HG02610 (cell line): ENCODE data around the gene MSANTD1.

Experiments used
- ATAC-seq: cut with Tn5 transposase; IDR thresholded peaks from one replicate; pipeline ENCODE4 v1.9.1; 2021; ENCODE audit warnings: mild to moderate bottlenecking, moderate library complexity; ENCODE audit not compliant: unreplicated experiment

Gene MSANTD1

DNA sequence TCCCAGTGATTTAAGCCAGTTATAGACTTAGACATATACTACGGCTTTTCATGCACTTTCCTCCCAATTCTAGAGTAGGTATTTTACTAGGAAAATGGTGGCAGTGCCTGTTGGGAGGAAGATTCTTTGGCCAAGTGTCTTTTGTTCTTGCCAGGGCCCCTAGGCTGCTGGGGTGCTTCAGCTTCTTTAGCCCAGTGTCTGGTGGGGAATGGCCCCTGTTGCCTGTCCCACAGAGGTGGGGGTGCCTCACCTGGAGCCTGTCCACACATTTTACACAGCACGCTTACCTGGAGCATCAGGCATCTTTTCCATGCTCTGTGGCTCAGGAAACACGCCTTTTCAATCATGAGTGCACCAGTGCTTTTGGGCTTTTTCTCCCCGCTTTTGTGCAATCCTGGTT is 33.2 kb upstream of the MSANTD1 start:
- no peak for ATAC-seq

DNA sequence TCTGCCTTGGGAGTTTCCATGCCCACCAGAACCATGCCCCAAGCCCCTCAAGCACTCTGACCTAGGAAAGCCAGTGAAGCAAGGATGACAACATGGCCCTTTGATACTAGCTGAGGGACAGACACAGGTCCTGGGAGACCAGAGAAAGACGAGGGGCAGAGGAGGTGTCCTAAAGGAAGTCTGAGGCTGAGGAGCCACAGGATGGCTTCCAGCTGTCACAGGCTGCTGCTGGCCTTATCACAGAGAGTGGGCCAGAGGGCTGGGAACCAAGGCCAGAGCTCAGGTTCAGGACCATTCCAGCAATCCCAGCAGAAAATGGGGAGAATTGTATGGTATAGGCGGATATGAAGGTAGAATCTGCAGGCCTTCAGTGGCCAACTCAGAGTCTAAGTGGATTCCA is 31.7 kb upstream of the MSANTD1 start:
- no peak for ATAC-seq

DNA sequence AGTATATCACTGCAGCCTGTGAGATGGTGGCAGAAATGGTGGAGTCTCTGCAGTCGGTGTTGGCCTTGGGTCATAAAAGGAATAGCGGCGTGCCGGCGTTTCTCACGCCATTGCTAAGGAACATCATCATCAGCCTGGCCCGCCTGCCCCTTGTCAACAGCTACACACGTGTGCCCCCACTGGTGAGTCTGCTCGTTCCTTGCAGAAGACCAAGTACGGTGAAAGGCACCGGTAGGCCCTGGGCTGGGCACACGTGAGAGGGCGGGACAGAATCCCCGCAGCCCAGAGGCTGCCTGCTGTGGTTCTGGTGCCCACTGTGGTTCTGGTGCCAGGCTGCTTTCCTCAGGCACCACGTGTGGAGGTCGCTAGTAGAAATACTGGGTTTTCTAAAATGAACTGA is 31.2 kb upstream of the MSANTD1 start:
- ATAC-seq: no peak

DNA sequence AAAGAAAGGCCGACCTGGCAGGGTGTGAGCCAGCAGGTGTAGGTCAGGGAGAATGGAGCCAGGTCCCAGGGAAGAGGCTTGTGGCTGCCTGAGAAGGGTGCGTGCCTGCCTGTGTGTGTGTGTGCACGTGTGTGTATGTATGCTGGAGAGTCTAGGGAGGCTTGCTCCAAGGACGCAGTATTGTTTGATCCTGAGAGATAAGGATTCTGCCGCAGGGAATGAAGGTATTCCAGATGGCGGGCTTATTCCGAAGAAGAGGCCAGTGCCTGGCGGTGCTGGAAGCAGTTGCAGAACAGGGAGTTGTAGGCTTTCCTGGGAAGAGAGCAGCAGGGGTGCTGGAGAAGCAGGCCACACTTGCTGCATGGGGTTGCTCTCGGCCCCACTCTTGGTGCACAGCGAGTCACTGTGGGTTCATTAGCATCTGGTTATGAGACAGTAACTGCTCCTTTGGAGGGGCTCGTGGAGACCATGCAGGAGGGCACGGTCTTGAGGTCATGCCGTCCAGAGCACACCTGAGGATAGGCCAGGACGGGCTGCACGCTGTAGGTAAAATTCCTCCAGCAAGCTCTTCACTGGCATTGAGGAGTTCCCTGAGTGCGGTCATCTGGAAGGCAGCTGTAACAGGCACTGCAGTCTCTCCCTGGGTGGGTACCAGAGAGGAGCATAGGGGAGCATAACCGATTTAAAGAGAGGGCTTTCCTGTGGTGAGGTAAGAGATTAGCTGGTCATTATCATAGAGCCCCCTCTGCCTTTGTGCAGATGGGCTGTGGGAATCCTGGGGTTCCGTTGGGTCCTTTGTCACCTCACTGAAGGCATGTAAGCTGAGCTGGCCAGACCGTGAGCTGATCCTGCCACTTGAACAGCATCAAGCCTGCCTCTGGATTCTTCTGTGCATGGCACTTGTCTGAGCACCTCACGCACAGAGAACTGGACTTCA is 29.9 kb upstream of the MSANTD1 start:
- ATAC-seq: no peak

DNA sequence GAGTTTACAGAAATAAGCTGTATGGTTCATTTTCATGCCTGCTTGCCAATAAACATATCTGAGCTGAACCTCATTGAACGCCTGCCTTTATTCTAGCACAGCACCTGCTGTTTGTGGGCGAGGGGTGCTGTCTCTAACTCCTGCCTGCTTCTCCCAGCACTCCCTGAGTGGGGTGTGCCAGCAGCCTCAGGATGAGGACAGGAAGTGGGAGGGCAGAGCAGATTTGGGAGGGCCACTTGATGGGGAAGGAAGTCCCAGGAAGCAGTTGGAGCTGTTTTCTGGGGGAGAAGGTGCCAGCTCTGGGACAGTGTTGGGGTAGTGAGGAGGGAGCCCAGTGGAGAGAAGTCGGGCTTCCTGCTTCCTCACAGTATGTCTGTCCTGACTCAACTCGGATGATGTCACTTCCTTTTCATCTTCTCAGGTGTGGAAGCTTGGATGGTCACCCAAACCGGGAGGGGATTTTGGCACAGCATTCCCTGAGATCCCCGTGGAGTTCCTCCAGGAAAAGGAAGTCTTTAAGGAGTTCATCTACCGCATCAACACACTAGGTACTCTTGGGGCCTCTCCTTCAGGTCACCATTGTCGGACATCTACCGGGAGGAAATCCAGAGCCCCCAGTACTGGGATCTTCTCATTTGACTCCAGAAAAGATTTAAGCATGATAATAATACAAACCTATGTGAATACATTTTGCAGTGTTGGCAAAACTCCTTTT is 29.0 kb upstream of the MSANTD1 start:
- ATAC-seq: no peak

DNA sequence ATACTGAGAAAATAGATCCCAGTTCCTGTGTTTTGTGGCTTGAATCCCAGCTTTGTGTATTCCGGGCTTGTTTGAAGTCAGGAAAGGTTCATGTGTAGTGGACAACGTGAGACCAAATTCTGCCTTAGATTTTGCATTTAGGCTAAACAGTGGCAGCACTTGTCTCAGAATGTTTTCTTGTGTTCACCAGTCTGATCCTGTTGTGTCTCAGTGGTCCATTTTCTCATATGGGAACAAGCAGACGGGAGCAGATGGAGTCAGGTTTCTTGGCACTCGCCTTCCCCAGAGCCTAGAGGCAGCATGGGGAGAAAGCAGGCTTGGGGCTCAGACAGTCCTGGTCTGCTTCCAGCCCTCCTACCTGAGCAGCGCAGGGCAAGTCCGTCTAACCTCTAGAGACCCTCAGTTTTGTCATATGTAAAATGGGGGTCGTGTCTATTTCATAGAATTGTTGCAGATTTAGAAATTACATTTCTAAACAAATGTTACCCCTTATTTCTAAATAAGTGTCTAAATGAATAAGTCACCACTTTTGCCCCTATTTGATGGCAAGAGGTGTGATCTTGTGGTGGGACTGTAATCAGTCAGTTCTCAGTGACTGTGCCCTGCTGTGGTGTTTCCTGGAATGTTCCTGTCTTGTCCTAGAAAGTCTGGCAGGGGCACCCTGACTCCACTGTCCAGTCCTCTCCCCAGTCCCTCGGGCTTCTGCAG is 28.3 kb upstream of the MSANTD1 start:
- ATAC-seq: no peak

DNA sequence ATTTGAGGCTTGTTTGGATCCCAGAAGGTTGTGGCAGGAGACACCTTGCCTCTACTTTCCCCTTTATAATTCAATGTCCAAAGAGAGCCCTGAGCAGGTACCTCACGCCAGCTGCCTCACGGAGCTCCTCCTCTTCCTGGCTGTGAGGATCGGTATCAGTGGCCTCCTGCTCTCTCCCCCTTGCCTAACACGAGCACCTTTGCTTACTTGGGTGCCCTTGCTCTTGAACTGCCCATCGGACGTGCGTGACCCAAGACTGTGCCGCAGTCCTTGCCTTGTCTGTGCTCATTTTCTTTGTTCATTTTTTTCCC is 27.8 kb upstream of the MSANTD1 start:
- ATAC-seq: no peak

DNA sequence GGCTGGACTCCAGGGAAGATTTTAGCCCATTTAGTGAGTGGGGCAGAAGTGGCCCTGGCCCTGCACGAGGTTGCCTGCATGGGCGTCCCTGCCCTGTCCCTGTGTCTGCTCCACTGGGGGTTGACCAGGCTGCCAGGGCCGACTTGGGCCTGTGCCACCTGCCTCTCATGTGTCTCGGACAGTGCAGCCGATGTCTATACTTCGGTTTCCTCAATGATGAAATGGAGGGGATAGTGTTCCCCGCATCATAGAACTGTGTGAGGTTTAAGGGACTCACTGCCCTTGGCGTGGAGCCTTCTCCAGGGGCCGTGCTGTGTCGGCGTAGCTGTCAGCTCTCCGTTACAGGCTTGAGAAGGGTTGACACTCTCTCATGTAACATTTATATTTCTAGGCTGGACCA is 27.0 kb upstream of the MSANTD1 start:
- ATAC-seq: no peak

DNA sequence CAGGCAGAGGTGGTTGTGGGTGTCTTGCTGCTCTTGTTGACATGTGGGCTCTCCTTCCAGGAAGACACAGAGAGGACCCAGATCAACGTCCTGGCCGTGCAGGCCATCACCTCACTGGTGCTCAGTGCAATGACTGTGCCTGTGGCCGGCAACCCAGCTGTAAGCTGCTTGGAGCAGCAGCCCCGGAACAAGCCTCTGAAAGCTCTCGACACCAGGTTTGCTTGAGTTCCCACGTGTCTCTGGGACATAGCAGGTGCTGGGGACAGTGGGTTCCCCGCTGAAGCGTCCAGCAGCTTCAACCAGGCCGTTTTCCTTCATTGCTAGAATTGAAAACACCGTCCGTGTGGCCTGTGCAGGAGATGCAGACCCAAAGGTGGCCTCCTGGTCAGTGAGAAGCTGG is 25.6 kb upstream of the MSANTD1 start:
- ATAC-seq: no peak

DNA sequence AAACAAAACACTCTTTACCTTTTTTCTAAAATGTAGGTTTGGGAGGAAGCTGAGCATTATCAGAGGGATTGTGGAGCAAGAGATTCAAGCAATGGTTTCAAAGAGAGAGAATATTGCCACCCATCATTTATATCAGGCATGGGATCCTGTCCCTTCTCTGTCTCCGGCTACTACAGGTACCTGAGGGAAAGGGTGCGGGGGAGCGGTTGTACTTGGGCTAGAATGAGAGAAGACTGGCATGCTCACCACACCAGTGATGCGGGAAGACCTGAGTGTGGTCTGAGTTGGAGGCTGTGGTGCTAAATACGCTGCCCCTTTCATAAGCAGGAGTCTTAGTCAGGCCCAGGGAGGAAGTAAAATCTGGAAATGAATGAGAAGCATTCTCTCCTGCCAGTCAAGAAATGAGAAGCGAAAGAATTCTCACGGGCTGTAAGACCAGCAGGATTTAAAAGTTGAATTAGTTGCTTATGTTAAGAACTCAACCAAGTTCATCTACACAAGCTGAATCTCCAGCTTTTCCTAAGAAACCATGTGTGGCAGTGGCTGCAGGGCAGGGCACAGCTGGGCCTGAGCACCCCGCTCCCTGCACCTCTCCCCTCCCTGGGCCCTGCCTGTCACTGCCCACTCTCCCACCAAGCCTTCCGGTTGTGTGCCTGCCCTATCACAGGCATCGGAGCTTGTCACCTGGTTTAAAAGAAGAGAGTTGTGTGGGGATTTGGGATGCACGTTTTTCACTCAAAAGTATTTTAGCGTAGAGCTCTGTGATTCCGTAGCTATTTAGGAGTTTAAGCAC is 24.8 kb upstream of the MSANTD1 start:
- no peak for ATAC-seq

DNA sequence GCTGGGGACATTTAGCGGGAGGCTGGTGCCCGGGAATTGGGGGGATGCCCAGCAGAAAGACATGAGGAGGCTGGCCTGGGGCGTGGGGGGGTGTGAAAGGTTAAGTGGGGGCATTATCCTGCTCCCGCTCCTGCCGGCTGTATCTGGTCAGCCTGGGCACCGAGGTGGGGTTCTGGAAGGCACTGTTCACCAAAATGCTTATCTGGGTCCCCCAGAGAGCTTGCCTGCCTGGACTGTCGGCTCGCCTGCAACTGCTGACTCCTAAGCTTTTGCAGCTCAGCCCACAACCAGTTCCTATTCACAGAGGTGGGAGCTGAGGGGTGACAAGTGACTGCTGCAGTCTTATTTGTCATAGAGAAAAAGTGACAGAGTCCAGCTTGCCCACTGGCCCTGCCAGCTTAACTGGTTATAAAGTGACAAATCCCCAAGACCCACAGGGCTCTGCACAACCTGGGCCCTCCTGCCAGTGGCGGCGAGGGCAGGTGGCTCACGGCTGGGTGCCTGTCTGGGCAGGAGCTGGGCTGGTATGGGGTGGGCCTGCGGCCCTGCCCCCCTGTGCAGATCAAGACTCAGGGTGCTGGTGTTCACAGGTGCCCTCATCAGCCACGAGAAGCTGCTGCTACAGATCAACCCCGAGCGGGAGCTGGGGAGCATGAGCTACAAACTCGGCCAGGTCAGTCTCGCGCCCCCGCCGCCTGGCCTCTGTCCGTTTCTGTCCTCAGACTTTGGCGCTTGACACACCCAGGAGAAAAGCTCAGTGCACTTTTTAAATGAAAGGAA is 23.7 kb upstream of the MSANTD1 start:
- ATAC-seq: no peak

DNA sequence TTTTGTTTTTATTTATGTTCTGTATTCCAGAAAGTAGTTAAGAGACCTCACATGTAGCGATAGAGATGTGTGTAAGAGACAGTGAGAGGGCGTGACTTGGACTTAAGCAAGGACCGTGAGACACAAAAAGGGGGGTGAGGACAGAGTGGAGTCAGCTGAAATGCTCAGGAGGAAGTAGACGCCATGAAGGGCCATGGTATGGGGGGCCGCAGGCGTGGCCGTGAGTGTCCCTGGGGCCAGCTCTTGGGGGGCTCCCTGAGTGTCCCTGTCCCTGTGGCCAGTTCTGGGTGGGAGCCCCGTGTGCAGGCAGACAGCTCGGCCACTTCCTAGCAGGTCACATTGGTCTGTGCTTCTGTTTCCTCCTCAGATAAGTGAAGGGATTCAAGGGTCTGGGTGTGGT is 23.0 kb upstream of the MSANTD1 start:
- no peak for ATAC-seq

DNA sequence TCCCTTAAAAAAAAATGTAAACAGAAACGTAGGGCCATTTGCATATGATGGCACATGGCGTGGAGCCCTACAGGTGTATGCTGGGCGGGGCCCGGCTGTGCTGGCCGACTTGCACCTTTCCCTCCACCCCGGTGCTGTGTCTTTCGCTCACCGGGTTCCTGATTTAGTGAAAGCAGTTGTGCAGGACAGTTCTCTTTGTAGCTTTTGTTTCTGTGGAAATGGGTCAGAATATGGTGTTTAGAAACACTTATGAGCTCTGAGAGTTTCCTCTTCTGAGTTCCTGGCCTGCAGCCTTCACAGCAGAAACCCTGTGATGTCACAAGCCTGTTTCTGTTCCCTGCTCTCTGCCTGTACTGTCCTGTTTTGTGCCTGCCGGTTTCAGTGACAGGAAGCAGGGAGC is 22.5 kb upstream of the MSANTD1 start:
- ATAC-seq: no peak

DNA sequence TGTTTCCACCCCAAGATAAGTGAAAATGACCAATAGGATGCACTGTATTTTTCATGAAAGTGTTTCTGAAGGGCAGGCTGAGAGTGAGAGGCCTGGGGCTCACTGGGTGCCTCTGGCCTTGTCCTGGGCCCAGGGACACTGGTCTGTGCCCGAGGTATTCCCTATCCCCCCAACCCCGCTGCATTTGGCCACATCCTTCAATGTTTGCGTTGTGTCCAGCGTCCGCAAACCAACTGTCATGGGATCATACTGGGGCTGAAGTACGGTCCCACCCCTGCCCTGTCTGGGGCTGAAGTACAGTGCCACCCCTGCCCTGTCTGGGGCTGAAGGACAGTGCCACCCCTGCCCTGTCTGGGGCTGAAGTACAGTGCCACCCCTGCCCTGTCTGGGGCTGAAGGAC is 22.0 kb upstream of the MSANTD1 start:
- ATAC-seq: no peak

DNA sequence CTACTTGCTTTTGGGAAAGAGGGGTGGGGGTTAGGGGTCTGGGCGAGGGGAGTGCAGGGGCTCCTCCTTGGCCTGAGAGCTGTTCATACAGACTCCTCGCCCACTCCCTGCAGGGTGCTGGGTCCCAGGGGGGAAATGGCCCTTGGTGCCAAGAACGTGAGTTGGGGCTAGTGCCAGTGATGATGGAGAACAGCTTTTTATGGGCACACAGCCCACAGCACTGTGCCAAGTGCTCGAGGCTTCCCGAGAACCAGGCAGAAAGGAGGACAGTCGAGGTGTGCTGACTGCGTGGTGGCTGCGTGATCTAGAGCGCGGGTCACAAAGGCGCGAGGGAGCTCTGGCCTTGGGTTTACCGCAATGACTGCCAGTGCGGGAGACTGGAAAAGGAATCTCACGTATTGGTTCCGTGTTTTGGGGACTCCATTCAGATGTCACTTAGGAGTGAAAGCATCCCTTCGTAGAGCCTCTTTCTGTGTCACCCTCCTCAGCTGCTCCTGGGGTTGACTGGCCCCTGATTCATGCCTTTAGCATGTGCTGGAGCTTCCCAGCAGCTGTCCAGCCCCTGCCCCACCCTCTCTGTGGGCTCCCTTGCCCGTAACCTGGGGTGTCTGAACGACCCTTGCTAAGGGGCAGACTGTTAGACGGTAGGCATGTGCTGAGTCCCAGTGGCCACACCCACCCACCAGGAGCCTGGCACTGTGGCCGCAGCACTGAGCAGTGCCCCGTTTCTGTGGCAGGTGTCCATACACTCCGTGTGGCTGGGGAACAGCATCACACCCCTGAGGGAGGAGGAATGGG is 20.9 kb upstream of the MSANTD1 start:
- no peak for ATAC-seq

DNA sequence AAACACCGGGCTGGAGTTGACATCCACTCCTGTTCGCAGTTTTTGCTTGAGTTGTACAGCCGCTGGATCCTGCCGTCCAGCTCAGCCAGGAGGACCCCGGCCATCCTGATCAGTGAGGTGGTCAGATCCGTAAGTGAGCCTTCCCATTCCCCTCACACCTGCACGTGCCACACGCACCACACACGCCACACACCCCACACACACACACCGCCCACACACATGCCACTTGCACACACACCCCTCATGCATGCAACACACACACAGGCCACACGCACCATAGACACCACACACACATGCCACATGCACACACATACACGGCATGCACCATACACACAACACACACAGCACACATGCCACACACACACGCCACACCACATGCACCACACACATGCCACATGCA is 20.1 kb upstream of the MSANTD1 start:
- ATAC-seq: no peak

DNA sequence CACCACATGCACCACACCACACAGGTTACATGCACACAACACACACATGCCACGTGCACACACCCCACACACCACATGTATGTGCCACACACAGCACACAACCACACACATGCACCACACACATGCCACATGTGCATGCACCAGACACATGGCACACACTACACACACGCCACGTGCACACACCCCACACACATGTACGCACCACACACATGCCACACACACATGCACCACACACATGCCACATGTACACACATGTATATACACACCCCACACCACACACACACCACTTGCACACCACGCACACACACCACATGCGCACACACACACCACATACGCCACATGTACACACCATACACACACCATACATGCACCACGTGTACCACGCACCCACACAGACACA is 19.6 kb upstream of the MSANTD1 start:
- ATAC-seq: no peak

DNA sequence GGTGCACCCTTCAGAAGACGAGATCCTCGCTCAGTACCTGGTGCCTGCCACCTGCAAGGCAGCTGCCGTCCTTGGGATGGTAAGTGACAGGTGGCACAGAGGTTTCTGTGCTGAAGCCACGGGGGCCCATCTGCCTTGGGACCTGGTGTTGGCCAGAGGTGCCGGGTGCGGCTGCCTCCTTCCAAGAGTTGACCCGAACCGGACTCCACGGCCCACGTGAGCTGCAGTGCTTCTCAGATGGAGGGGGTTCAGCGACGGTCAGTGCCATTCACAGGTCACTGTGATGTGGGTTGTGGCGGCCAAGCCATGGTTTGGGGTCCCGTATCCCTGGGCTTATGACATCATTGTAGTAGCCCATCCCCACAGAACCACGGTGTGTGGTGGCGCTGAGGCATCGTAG is 19.0 kb upstream of the MSANTD1 start:
- ATAC-seq: no peak

DNA sequence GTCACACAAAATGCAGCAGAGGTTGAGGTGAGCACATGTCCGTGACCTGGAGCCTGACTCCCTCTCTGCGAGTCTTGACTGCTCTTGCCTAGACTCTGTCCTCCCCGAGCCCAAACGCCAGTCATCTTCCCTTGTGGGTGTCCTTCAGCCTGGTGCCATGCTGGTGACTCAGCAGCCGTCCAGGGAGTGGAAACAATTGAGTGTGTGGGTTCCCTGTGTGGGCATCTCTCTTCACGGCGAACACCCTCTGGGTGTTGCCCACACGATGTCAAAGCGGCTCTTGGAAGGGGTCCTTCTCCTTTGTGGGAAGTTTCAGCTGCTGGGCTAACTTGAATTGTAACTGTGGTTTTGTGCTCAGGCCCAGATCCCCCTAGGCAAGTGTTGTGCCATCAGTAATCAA is 17.5 kb upstream of the MSANTD1 start:
- no peak for ATAC-seq

DNA sequence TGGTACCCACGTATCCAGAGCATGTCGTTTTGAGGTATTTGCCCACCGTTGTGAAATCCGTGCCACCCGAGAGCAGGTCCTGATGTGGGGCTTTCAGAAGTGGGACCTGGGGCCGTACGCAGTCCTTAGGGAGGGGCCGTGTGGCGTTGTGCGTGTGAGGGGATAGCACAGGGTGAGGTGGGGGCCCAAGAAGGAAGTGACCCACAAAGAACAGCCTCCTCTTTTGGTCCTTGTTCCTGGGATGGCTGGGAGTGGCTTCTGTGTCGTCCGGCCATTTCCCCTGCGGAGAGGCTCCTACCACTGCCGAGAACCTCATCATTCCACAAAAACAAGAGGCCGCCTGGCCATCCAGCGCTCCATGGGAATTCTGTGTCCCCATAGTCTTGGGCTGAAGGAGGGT is 17.0 kb upstream of the MSANTD1 start:
- no peak for ATAC-seq
